Measurements from ENCODE around the gene C3orf52. TPM values are rescaled to one million over a fixed set of nuclear protein-coding genes. Genes with fewer than 3 reads are reported as not detected.

The C3orf52 gene
- total RNA-seq, 4 donors from 2014 or later = 1.7 to 3.3 (median 2.6) TPM

- no peak for DNase-seq (ENCODE audit: extremely low spot score)
- no peaks in the 10 kb centered on the region for H3K27me3 ChIP-seq
- H3K27ac ChIP-seq (replicated peaks in 1 of 4) = peak overlapping the region; percentile 40 to 57 (median 44)
Observed at GRCh38 chr3:112086875-112087524, 811 bp downstream of the C3orf52 start.

GRCh38 chr3:112087746-112088145 lies 1.6 kb downstream of the C3orf52 start:
- peaks cover 18 to 29% (median 20%) of the 10 kb centered on the region in 4 donors for H3K4me1 ChIP-seq
- intact Hi-C loops (cut with DNase I) = no loop called here
- no peak overlapping the region for H3K4me3 ChIP-seq
- DNase-seq (ENCODE audit: extremely low spot score) = no peak
- H3K36me3 ChIP-seq = no peaks in the 10 kb centered on the region
- no peak overlapping the region for H3K27ac ChIP-seq (replicated peaks in 1 of 4)
- 94% methylated on average over 5 of the region's 5 CpGs for WGBS
- TF ChIP-seq POLR2A (IDR thresholded peaks at IDR 0.05; ENCODE audit: low read depth) = no peak
- TF ChIP-seq, protein P1, sequence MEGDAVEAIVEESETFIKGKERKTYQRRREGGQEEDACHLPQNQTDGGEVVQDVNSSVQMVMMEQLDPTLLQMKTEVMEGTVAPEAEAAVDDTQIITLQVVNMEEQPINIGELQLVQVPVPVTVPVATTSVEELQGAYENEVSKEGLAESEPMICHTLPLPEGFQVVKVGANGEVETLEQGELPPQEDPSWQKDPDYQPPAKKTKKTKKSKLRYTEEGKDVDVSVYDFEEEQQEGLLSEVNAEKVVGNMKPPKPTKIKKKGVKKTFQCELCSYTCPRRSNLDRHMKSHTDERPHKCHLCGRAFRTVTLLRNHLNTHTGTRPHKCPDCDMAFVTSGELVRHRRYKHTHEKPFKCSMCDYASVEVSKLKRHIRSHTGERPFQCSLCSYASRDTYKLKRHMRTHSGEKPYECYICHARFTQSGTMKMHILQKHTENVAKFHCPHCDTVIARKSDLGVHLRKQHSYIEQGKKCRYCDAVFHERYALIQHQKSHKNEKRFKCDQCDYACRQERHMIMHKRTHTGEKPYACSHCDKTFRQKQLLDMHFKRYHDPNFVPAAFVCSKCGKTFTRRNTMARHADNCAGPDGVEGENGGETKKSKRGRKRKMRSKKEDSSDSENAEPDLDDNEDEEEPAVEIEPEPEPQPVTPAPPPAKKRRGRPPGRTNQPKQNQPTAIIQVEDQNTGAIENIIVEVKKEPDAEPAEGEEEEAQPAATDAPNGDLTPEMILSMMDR (IDR thresholded peaks at IDR 0.05) = no peak
- TF ChIP-seq EP300 (IDR thresholded peaks at IDR 0.05) = no peak
- no peak for TF ChIP-seq POLR2AphosphoS5 (IDR thresholded peaks at IDR 0.05)
- H3K9me3 ChIP-seq = no peaks in the 10 kb centered on the region
- H3K27me3 ChIP-seq = no peaks in the 10 kb centered on the region

More at GRCh38 chr3:112086875-112087524, 811 bp downstream of the C3orf52 start:
- no peak for TF ChIP-seq POLR2A (IDR thresholded peaks at IDR 0.05; ENCODE audit: low read depth)
- Histone ChIP-seq H3K9me3 (no peaks in the 10 kb centered on the region), H3K4me1 (peaks cover 16 to 23% (median 19%) of the 10 kb centered on the region in 4 donors), H3K4me3 (peak overlapping the region; percentile 54 to 66 (median 61)), H3K36me3 (no peaks in the 10 kb centered on the region)
- WGBS = 41% methylated on average over 14 of the region's 14 CpGs
- intact Hi-C loops (cut with DNase I) = no loop called here

GRCh38 chr3:112088944-112089343 lies 2.8 kb downstream of the C3orf52 start:
- H3K27me3 ChIP-seq = no peaks in the 10 kb centered on the region
- H3K9me3 ChIP-seq = no peaks in the 10 kb centered on the region
- H3K4me3 ChIP-seq = no peak overlapping the region
- no peaks in the 10 kb centered on the region for H3K36me3 ChIP-seq
- no peak overlapping the region for H3K27ac ChIP-seq (replicated peaks in 1 of 4)
- WGBS = 74% methylated on average over 4 of the region's 4 CpGs
- intact Hi-C loops (cut with DNase I) = no loop called here
- TF ChIP-seq POLR2AphosphoS5 (IDR thresholded peaks at IDR 0.05) (no peak), EP300 (IDR thresholded peaks at IDR 0.05) (no peak), POLR2A (IDR thresholded peaks at IDR 0.05; ENCODE audit: low read depth) (no peak)
- TF ChIP-seq, protein P1 (IDR thresholded peaks at IDR 0.05) = no peak
- peaks cover 18 to 35% (median 20%) of the 10 kb centered on the region in 4 donors for H3K4me1 ChIP-seq
- no peak for DNase-seq (ENCODE audit: extremely low spot score)

GRCh38 chr3:112089956-112090886 lies 4.0 kb downstream of the C3orf52 start:
- Histone ChIP-seq H3K27ac (replicated peaks in 1 of 4) (no peak overlapping the region), H3K4me1 (peaks cover 18 to 35% (median 20%) of the 10 kb centered on the region in 4 donors), H3K27me3 (no peaks in the 10 kb centered on the region), H3K4me3 (no peak overlapping the region), H3K36me3 (no peaks in the 10 kb centered on the region), H3K9me3 (no peaks in the 10 kb centered on the region)
- no peak for DNase-seq (ENCODE audit: extremely low spot score)
- no peak for TF ChIP-seq EP300 (IDR thresholded peaks at IDR 0.05)
- no peak for TF ChIP-seq POLR2AphosphoS5 (IDR thresholded peaks at IDR 0.05)
- TF ChIP-seq, protein P1 (IDR thresholded peaks at IDR 0.05) = no peak
- TF ChIP-seq POLR2A (IDR thresholded peaks at IDR 0.05; ENCODE audit: low read depth) = no peak
- WGBS = 77% methylated on average over 9 of the region's 9 CpGs
- intact Hi-C loops (cut with DNase I) = no loop called here

Measured in esophagus muscularis mucosa (tissue), 4 donors.